ENCODE data around the gene PIPOX. TPM values are rescaled to one million over a fixed set of nuclear protein-coding genes. Genes with fewer than 3 reads are reported as not detected.

Gene PIPOX
- total RNA-seq, 1 donor from 2014 or later: 3.3 TPM

DNA sequence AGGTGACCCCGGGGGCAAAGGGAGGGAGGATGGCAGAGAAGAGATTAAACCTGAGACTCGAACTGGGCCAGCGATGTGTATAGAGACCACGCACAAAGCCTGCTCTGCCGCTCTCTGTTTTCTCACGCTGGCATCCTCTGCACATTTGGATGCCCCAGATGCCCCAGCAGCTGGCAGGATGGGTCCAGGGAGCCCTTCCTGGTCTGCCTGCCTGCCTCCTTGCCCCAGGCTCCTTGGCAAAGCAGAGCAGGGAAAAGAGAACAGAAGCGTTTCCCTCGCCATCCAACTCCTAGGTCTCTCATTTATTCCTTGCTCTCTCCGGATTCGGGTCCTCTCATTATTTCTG, 5.2 kb upstream of the PIPOX start:
- no peak overlapping the region for H3K4me3 Mint-ChIP-seq (ENCODE audit: unreplicated experiment)
- H3K4me1 Mint-ChIP-seq (ENCODE audit: unreplicated experiment): peaks cover 13% of the 10 kb centered on the region
- TF ChIP-seq, protein P1, sequence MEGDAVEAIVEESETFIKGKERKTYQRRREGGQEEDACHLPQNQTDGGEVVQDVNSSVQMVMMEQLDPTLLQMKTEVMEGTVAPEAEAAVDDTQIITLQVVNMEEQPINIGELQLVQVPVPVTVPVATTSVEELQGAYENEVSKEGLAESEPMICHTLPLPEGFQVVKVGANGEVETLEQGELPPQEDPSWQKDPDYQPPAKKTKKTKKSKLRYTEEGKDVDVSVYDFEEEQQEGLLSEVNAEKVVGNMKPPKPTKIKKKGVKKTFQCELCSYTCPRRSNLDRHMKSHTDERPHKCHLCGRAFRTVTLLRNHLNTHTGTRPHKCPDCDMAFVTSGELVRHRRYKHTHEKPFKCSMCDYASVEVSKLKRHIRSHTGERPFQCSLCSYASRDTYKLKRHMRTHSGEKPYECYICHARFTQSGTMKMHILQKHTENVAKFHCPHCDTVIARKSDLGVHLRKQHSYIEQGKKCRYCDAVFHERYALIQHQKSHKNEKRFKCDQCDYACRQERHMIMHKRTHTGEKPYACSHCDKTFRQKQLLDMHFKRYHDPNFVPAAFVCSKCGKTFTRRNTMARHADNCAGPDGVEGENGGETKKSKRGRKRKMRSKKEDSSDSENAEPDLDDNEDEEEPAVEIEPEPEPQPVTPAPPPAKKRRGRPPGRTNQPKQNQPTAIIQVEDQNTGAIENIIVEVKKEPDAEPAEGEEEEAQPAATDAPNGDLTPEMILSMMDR (IDR thresholded peaks at IDR 0.05; ENCODE audit: unreplicated experiment): no peak
- H3K27me3 Mint-ChIP-seq (ENCODE audit: unreplicated experiment): peaks cover 4% of the 10 kb centered on the region
- no peak overlapping the region for H3K27ac Mint-ChIP-seq (ENCODE audit: unreplicated experiment)
- DNase-seq (ENCODE audit: low spot score): no peak
- H3K36me3 Mint-ChIP-seq (ENCODE audit: low read depth, unreplicated experiment): peaks cover 9% of the 10 kb centered on the region
- no peaks in the 10 kb centered on the region for H3K9me3 Mint-ChIP-seq (ENCODE audit: unreplicated experiment)

DNA sequence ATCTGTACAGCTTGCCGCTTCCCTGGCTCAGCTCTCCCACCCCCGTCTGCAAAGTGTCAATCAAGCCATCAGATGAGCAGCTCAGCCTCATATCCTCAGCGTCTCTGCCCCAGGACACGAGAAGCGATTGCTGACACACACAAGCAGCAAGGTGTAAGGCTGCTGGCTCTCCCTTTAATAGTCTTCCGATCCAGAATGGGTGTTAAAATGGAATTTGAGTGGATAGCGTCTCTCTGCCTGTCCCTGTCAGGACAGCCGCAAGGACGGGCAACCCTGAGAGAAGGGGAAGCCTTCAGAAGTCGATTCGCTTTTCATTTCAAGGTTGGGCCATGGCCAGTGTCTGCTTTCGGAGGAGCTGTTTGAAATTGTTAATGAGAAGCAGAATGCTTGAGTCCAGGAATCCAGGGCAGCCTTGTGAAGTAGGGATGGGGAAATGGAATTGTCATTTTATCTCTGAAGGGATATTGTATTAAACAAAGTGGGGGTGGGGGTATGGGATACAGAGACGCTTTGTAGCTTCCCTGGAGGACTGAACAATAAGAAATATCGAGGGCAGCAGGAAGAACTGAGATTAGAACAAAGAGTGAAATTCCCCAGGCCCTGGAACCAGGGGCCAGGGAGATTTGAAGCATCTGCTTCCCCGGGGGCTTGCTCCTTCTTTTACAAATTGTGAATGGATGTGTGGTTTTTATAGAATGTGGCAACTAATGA, 4.7 kb upstream of the PIPOX start:
- TF ChIP-seq, protein P1 (IDR thresholded peaks at IDR 0.05; ENCODE audit: unreplicated experiment): no peak
- Mint-ChIP-seq H3K36me3 (ENCODE audit: low read depth, unreplicated experiment) (peaks cover 9% of the 10 kb centered on the region), H3K4me1 (ENCODE audit: unreplicated experiment) (peaks cover 18% of the 10 kb centered on the region), H3K9me3 (ENCODE audit: unreplicated experiment) (no peaks in the 10 kb centered on the region), H3K27me3 (ENCODE audit: unreplicated experiment) (peaks cover 4% of the 10 kb centered on the region), H3K27ac (ENCODE audit: unreplicated experiment) (no peak overlapping the region), H3K4me3 (ENCODE audit: unreplicated experiment) (no peak overlapping the region)
- no peak for DNase-seq (ENCODE audit: low spot score)

DNA sequence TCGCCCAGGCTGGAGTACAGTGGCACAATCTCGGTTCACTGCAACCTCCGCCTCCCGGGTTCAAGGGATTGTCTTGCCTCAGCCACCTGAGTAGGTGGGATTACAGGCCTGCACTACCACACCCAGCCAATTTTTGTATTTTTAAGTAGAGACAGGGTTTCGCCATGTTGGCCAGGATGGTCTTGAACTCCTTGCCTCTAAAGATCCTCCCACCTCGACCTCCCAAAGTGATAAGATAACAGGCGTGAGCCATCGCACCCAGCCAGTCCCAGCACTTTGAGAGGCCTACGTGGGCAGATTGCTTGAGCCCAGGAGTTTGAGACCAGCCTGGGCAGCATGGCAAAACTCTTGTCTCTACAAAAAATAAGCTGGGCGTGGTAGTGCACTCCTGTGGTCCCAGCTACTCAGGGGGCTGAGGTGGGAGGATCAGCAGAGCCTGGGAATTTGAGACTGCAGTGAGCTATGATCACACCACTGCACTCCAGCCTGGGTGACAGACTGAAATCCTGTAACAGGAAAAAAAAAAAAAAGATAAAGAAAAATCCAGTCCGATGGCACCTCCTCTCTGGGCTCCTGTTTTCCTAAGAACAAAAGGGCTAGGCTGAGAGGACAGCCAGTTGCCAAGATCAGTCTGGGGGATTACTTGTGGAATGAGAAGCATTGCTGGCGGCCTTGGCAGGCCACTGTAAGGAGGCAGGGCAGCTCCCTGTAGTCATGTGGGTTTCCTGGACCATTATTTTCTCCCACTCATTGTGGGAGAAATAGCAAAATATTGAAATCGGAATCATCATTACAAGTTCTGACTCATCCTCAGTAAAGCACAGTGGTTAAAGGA, 3.0 kb upstream of the PIPOX start:
- H3K4me3 Mint-ChIP-seq (ENCODE audit: unreplicated experiment): no peak overlapping the region
- no peaks in the 10 kb centered on the region for H3K27me3 Mint-ChIP-seq (ENCODE audit: unreplicated experiment)
- H3K36me3 Mint-ChIP-seq (ENCODE audit: low read depth, unreplicated experiment): peaks cover 3% of the 10 kb centered on the region
- TF ChIP-seq, protein P1 (IDR thresholded peaks at IDR 0.05; ENCODE audit: unreplicated experiment): no peak
- no peaks in the 10 kb centered on the region for H3K9me3 Mint-ChIP-seq (ENCODE audit: unreplicated experiment)
- DNase-seq (ENCODE audit: low spot score): no peak
- no peak overlapping the region for H3K27ac Mint-ChIP-seq (ENCODE audit: unreplicated experiment)
- peaks cover 33% of the 10 kb centered on the region for H3K4me1 Mint-ChIP-seq (ENCODE audit: unreplicated experiment)

DNA sequence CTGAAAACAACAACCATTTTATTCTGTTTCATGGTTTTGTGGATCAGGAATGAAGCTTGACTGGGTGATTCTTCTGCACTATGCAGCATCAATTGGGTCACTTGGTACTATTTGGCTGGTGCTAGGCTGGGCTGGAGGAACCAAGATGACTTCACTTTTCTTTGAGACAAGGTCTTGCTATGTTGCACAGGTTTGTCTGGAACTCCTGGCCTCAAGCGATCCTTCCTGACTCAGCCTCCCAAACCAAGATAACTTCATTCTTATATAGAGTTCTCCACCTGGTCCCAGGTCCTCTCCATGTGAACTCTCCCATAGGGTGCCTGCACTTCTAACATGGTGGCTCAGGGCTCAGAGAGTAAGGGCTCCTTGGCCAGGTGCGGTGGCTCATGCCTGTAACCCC, 1.9 kb upstream of the PIPOX start:
- no peaks in the 10 kb centered on the region for H3K36me3 Mint-ChIP-seq (ENCODE audit: low read depth, unreplicated experiment)
- no peak for DNase-seq (ENCODE audit: low spot score)
- no peaks in the 10 kb centered on the region for H3K9me3 Mint-ChIP-seq (ENCODE audit: unreplicated experiment)
- H3K27ac Mint-ChIP-seq (ENCODE audit: unreplicated experiment): no peak overlapping the region
- H3K4me3 Mint-ChIP-seq (ENCODE audit: unreplicated experiment): no peak overlapping the region
- TF ChIP-seq, protein P1 (IDR thresholded peaks at IDR 0.05; ENCODE audit: unreplicated experiment): no peak
- H3K4me1 Mint-ChIP-seq (ENCODE audit: unreplicated experiment): peaks cover 28% of the 10 kb centered on the region
- H3K27me3 Mint-ChIP-seq (ENCODE audit: unreplicated experiment): no peaks in the 10 kb centered on the region

DNA sequence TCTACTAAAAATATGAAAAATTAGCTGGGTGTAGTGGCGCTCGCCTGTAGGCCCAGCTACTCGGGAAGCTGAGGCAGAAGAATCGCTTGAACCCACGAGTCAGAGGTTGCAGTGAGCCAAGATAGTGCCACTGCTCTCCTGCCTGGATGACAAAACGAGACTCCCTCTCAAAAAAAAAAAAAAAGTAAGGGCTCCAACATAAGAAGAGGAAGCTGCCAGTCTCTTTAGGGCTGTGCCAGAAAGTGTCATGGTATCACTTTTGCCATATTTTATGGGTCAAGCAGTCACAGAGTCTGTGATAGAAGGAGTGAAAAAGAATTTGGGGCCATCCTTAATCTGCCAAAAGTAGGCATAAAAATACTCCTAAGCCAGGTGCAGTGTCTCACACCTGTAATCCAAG, 1.4 kb upstream of the PIPOX start:
- TF ChIP-seq, protein P1 (IDR thresholded peaks at IDR 0.05; ENCODE audit: unreplicated experiment): no peak
- no peak overlapping the region for H3K27ac Mint-ChIP-seq (ENCODE audit: unreplicated experiment)
- no peak for DNase-seq (ENCODE audit: low spot score)
- peaks cover 28% of the 10 kb centered on the region for H3K4me1 Mint-ChIP-seq (ENCODE audit: unreplicated experiment)
- H3K36me3 Mint-ChIP-seq (ENCODE audit: low read depth, unreplicated experiment): no peaks in the 10 kb centered on the region
- H3K9me3 Mint-ChIP-seq (ENCODE audit: unreplicated experiment): no peaks in the 10 kb centered on the region
- no peaks in the 10 kb centered on the region for H3K27me3 Mint-ChIP-seq (ENCODE audit: unreplicated experiment)
- no peak overlapping the region for H3K4me3 Mint-ChIP-seq (ENCODE audit: unreplicated experiment)
